Thoracic aorta (tissue), 2 donors: Measurements from ENCODE around the gene PYGO2. TPM values are rescaled to one million over a fixed set of nuclear protein-coding genes. Genes with fewer than 3 reads are reported as not detected.

Experiments
- ATAC-seq: fragments of 150-250 bp; one replicate; pipeline ENCODE4 v1.8.0; 2017; ENCODE audit warnings: low read depth; ENCODE audit not compliant: insufficient number of reproducible peaks, low FRiP score
- DNase-seq: peaks from one replicate; pipeline ENCODE4 v3.0.0-alpha.2; 2020; ENCODE audit warnings: low spot score
- H3K27ac ChIP-seq, 2 donors: fragments of 200-600 bp; sonication (generic); 1 replicate in 1 of 2; 2 replicates in 1 of 2; pipeline ENCODE4 v1.5.1; 2016; ENCODE audit warnings: mild to moderate bottlenecking in 2 of 2, moderate library complexity in 2 of 2
- H3K27me3 ChIP-seq: fragments of 200-600 bp; sonication (generic); replicated peaks from 2 replicates; pipeline ENCODE4 v1.6.0; 2016; ENCODE audit warnings: mild to moderate bottlenecking; ENCODE audit not compliant: insufficient read depth
- H3K36me3 ChIP-seq: fragments of 200-600 bp; sonication (generic); one replicate; pipeline ENCODE4 v1.5.1; 2016
- H3K4me1 ChIP-seq, 2 donors: fragments of 200-600 bp; sonication (generic); 1 replicate in 1 of 2; 2 replicates in 1 of 2; pipeline versions ENCODE4 v1.5.1 to v1.6.0; 2016; ENCODE audit warnings: low read depth in 2 of 2, mild to moderate bottlenecking in 1 of 2; ENCODE audit not compliant: control insufficient read depth in 1 of 2
- H3K4me3 ChIP-seq: fragments of 200-600 bp; sonication (generic); 2 replicates; pipeline ENCODE4 v1.5.1; 2016; ENCODE audit warnings: mild to moderate bottlenecking
- H3K9me3 ChIP-seq: fragments of 200-600 bp; sonication (generic); 2 replicates; pipeline ENCODE4 v1.5.1; 2016
- CTCF ChIP-seq: fragments of 200-600 bp; sonication (generic); IDR thresholded peaks from one replicate; pipeline ENCODE4 v1.5.1; 2019; ENCODE audit warnings: antibody characterized with exemption
- total RNA-seq, 2 donors: library from RNA; depleted of rRNA; stranded (reverse); fragments of >200 nt; gene quantifications; one replicate each; pipeline versions ENCODE4 v1.1.0 to v1.2.3, GENCODE V29; 2016

The PYGO2 gene
- total RNA-seq, 2 donors from 2014 or later: 17.8 to 21.4 TPM

GRCh38 chr1:154925335-154926170, 36.0 kb downstream of the PYGO2 start:
- ATAC-seq: no peak
- H3K9me3 ChIP-seq: no peaks in the 10 kb centered on the region
- TF ChIP-seq CTCF: no peak
- DNase-seq: no peak
- no peaks in the 10 kb centered on the region for H3K27me3 ChIP-seq
- no peaks in the 10 kb centered on the region for H3K4me1 ChIP-seq
- H3K4me3 ChIP-seq: no peak overlapping the region
- no peak overlapping the region for H3K27ac ChIP-seq
- peaks cover 36% of the 10 kb centered on the region for H3K36me3 ChIP-seq

DNA sequence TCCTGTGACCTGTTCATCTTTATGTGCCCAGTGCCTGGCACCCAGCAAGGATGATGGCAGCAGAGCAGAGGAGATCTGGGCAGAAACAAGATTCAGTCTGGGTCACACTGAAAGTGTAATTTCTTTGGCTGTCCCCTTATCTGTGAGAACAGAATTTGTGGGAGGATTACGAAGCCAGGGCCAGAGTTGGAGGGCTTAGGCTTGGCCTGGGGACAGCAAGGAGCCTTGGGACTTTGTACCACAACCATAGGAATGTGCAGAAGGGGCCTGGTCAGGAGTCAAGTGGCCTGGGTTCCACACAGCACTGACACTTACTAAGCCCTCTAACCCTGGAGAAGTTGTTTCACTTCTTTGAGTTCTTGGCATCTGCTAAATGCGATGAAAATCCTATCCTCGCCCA, 37.9 kb downstream of the PYGO2 start:
- Histone ChIP-seq H3K4me3 (no peak overlapping the region), H3K9me3 (no peaks in the 10 kb centered on the region), H3K27ac (no peak overlapping the region), H3K4me1 (no peaks in the 10 kb centered on the region), H3K27me3 (no peaks in the 10 kb centered on the region), H3K36me3 (peaks cover 33% of the 10 kb centered on the region)
- ATAC-seq (no peak), DNase-seq (no peak)
- TF ChIP-seq CTCF: no peak

DNA sequence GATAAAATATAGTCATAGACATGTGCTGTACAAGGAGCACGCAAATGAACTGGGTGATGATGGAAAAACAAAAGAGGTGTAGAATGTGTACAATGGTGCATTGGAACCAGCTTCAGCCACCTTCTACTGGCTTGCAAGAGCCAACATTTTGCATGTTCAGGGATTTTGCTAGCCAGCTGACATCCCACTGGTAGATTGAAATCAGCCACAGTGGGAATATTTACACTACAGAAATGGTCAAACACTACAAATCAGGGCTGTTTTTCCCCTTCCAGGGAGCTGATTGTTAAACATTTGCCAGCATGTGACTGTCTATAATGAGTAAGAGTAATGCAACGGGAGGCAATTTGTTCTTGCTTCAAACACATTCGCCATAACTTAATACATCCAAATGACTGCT, 48.3 kb downstream of the PYGO2 start:
- DNase-seq (no peak), ATAC-seq (no peak)
- no peaks in the 10 kb centered on the region for H3K9me3 ChIP-seq
- no peaks in the 10 kb centered on the region for H3K27me3 ChIP-seq
- no peaks in the 10 kb centered on the region for H3K36me3 ChIP-seq
- no peaks in the 10 kb centered on the region for H3K4me1 ChIP-seq
- no peak for TF ChIP-seq CTCF
- no peak overlapping the region for H3K27ac ChIP-seq
- H3K4me3 ChIP-seq: no peak overlapping the region

- ATAC-seq: no peak
- Histone ChIP-seq H3K4me3 (no peak overlapping the region), H3K27me3 (no peaks in the 10 kb centered on the region), H3K36me3 (no peaks in the 10 kb centered on the region), H3K9me3 (no peaks in the 10 kb centered on the region), H3K27ac (no peak overlapping the region), H3K4me1 (no peaks in the 10 kb centered on the region)
- no peak for TF ChIP-seq CTCF
- DNase-seq: no peak
These were observed 48.8 kb downstream of the PYGO2 start for GRCh38 chr1:154912755-154913154.

- H3K27me3 ChIP-seq: no peaks in the 10 kb centered on the region
- H3K4me3 ChIP-seq: no peak overlapping the region
- no peaks in the 10 kb centered on the region for H3K9me3 ChIP-seq
- no peaks in the 10 kb centered on the region for H3K36me3 ChIP-seq
- DNase-seq (no peak), ATAC-seq (no peak)
- no peaks in the 10 kb centered on the region for H3K4me1 ChIP-seq
- no peak for TF ChIP-seq CTCF
- no peak overlapping the region for H3K27ac ChIP-seq
These were observed 49.7 kb downstream of the PYGO2 start for GRCh38 chr1:154911691-154912550.
